AG09319 (cell line): ENCODE measurements around the gene LDB2.

ENCODE experiments used
- DNase-seq: peaks from one replicate; pipeline ENCODE4 v3.0.0-alpha.2; 2010; ENCODE audit warnings: low read depth; ENCODE audit errors: extremely low read depth
- TF ChIP-seq, protein P1 (sequence below): IDR thresholded peaks from 2 replicates; pipeline ENCODE4 v1.5.1; 2011; ENCODE audit warnings: low read depth, mild to moderate bottlenecking, inconsistent platforms, low read length, moderate library complexity

The LDB2 gene

GRCh38 chr4:16581117-16581516, 317.3 kb downstream of the LDB2 start:
- TF ChIP-seq, protein P1, sequence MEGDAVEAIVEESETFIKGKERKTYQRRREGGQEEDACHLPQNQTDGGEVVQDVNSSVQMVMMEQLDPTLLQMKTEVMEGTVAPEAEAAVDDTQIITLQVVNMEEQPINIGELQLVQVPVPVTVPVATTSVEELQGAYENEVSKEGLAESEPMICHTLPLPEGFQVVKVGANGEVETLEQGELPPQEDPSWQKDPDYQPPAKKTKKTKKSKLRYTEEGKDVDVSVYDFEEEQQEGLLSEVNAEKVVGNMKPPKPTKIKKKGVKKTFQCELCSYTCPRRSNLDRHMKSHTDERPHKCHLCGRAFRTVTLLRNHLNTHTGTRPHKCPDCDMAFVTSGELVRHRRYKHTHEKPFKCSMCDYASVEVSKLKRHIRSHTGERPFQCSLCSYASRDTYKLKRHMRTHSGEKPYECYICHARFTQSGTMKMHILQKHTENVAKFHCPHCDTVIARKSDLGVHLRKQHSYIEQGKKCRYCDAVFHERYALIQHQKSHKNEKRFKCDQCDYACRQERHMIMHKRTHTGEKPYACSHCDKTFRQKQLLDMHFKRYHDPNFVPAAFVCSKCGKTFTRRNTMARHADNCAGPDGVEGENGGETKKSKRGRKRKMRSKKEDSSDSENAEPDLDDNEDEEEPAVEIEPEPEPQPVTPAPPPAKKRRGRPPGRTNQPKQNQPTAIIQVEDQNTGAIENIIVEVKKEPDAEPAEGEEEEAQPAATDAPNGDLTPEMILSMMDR = no peak
- DNase-seq = no peak

GRCh38 chr4:16580514-16580913, 317.9 kb downstream of the LDB2 start:
- TF ChIP-seq, protein P1 = no peak
- DNase-seq = no peak

DNA sequence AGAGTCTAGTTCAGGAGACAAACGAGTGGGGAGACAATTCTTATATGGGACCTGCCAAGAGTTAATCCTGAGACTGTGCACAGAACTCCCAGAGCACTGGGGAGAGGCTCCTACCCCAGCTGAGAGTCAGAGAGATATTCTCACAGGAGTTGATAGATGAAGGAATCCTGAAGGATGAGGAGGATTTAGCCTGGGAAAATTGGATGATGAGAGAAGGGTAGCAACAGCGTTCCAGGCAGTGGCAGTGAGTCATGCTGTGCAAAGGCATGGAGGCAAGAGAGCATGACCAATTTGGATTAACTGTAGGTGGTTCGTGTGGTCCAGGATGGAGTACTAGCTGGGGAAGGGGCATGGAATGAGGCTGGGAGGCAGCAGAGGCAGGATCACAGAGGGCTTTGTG, 318.6 kb downstream of the LDB2 start:
- TF ChIP-seq, protein P1 = no peak
- no peak for DNase-seq

DNA sequence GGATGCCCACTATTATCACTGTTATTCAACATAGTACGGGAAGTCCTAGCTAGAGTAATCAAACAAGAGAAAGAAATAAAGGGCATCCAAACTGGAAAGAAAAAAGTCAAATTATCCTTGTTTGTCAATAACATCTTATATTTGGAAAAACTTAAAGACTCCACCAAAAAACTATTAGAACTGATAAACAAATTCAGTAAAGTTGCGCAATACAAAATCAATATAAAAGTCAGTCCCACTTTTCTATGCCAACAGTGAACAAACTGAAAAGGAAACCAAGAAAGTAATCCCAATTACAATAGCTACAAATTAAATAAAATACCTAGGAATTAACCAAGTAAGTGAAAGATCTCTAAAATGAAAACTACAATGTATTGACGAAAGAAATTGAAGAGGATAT, 321.3 kb downstream of the LDB2 start:
- no peak for DNase-seq
- TF ChIP-seq, protein P1 = no peak

DNA sequence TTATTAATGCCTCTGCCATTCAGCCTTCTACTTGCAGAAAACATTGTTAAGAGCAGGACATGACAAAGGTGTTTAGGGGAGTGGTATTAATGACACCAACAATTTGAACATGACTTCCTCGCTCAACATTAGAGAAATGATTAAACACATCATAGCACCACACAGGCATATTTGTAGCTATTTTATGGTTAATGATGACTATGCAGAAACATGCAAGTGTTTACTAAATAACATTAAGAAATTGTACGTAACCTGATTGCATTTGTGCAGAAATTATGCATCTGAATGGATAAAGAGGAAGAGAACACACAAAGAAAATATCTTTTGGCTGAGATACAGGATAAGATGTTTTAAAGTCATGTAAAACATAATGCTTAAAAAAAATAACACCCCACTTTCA, 323.5 kb downstream of the LDB2 start:
- no peak for DNase-seq
- TF ChIP-seq, protein P1 = no peak

- TF ChIP-seq, protein P1 = no peak
- DNase-seq = peak; percentile 75
Measured at GRCh38 chr4:16573739-16574138, 324.7 kb downstream of the LDB2 start.

DNA sequence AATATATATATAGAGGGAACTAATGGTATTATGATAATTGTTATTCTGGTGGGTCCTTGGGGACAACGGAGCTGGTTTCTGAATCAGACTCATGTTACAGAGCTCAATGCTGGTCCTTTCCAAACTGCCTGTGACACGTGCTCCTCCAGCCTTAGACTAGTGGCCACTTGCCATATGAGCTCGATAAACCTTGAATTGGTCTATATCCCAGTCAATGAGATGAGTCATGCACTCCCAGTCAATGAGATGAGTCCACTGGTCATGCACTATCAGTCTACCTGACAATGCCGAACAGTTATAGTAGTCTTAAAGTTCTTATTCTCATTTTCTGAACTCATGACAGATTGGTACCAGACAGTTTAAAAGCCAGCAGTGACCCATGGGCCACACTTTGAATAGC, 325.2 kb downstream of the LDB2 start:
- TF ChIP-seq, protein P1 = no peak
- DNase-seq = no peak
